NCI-H1694 treated with DMSO at 0.1 percent for 48 hours (cell line): ENCODE data around the gene PLSCR5.

Source experiments
- DNase-seq: peaks from one replicate; lab custom pipeline; 2025; lab: John Stamatoyannopoulos, UW

Gene PLSCR5

DNA sequence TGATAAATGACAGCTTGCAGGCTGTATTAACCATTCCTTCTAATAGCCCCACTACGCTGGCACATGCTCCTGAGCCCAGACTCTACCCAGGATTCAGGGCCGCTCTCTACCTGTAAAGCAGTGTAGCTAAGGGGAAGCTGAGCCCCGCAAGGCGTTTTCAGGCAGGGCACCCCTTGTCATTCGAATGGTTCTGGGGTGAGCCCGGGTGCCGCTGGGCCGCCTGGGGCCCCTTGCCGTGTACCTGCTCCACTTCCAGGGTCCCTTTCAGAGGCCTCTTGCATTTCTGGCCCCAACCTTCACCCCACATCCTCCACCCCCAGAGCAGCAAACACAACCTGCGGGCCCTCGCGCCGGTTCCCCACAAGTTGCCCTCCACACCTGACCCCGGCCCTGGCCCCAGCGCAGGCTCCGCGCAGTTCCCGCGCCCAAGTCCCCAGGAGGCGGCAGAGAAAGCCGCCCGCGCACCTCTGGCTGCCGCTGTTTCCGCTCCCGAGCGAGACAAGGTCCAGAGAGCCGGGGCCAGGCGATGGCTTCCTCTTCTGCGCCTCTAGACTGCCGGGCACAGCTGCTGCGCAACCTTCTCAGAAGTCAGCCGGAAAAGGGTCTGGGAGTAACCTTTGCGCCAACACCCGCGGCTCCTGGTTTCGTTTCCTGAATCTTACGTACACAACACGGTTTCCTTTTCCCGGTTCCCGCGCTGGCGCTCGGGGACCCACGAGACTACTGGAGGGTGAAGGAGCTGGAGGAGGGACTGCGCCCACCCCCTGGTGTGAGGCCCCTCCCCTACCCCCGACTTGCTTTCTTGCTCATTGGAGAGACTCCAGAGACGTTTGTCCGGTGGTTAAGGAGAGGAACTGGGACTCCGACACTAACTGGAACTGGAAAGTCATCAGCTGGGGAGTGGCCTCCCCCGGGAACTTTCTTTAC lies 60.9 kb downstream of the PLSCR5 start, which contains the start of gene PLSCR1:
PLSCR1 (minus strand) TSS at position 606 of the 927 bp plus-strand sequence. CDS start 8,055 bp downstream, outside the sequence.
- peak; percentile 43 for DNase-seq

- DNase-seq = no peak
These were observed 61.6 kb downstream of the PLSCR5 start for GRCh38 chr3:146543461-146544001.

- DNase-seq = no peak
These were observed 62.2 kb downstream of the PLSCR5 start for GRCh38 chr3:146542978-146543377.

- no peak for DNase-seq
These were observed 63.0 kb downstream of the PLSCR5 start for GRCh38 chr3:146542179-146542578.

GRCh38 chr3:146540978-146541377 lies 64.2 kb downstream of the PLSCR5 start:
- DNase-seq = no peak

DNA sequence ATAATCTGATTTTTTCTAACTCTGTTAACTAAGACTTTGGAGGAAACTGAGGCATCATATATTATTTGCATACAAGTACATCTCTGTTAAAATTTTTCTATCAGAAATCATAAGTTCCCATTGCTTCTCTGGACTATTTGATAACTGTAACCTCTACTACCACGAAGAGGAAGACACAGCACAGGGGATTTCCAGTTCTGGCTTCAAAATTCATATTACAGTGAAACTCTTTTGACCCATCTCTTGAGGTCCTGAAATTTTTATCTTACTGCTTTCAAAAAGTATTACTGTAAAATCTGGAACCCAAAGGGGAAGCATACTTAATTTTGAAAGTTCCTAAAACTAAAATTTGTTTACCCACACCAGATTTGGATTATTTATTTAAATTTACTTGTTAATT lies 64.9 kb downstream of the PLSCR5 start:
- DNase-seq = no peak

- no peak for DNase-seq
These were observed 65.8 kb downstream of the PLSCR5 start for GRCh38 chr3:146539315-146539714.

- no peak for DNase-seq
These were observed 67.5 kb downstream of the PLSCR5 start for GRCh38 chr3:146537603-146538002.

DNA sequence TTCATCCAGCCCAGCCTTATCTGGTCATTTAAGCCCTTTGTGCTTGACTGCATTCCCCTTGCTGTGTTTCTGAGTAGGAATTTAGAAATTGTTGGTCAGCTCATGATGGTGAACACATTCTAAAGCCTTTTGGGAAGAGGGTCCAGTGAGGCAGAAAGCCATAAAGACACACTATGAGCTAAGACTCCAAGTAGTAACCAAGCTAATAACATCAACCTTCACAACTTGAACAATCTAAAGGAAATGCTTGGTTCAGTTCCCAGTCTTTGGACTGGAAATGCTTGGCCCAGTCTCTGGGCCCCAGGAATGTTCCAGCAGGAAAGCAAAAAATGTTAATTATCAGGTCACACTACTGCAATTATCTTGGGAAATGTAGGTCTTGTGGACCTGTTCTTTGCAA lies 68.5 kb downstream of the PLSCR5 start:
- DNase-seq = no peak
